ENCODE data around the gene ZNF613.
"Not testable (repeated sequence)": the region's sequence is repeated elsewhere in the genome, so short reads cannot be mapped to it uniquely, and the experiment has no call there.

The ZNF613 gene

DNA sequence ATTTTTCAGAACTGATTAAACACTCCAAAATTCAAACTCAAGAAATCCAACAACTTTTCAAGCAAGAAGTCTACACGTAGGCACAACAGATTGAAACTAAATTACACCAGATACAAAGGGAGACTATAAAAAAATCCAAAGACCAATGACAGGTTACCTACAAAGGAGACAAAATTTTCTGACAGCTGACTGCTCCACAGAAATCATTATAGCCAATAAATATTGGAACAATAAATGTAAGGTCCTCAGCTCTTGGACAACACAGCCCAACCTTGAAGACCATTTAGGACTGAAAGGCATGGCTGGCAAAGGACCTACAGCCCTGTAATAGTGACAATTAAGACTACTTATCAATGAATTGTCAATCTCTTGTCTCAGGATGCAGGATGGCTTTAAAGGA lies 43.4 kb downstream of the ZNF613 start:
- no peak overlapping the region for H3K4me3 Mint-ChIP-seq
- H3K9me3 Mint-ChIP-seq (ENCODE audit: low read depth): peaks cover 19% of the 10 kb centered on the region
- no peaks in the 10 kb centered on the region for H3K27me3 Mint-ChIP-seq
- H3K27ac Mint-ChIP-seq: no peak overlapping the region
- H3K36me3 Mint-ChIP-seq: peaks cover 68% of the 10 kb centered on the region
- H3K4me1 Mint-ChIP-seq (ENCODE audit: low read depth): no peaks in the 10 kb centered on the region

DNA sequence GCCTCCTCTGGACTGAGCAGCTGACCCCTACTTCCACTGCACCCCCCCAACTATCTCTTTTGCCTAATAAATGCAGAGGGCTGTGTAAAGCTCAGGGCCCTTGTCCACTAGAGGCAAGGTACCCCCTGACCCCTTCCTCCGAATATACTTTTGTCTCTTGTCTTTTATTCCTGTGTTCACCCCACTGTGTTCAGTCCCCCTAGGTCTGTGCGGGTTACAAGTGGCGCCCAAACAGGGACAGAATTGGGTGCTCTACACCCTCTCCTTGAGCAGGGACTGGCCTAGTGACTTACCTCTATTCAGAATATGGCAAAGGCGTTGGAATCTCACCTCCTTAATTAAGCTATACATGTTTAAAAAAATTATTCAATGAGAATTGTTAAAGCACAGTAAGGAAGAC lies 44.4 kb downstream of the ZNF613 start:
- Mint-ChIP-seq H3K27ac (no peak overlapping the region), H3K36me3 (peaks cover 70% of the 10 kb centered on the region), H3K27me3 (no peaks in the 10 kb centered on the region), H3K9me3 (ENCODE audit: low read depth) (peaks cover 19% of the 10 kb centered on the region), H3K4me1 (ENCODE audit: low read depth) (no peaks in the 10 kb centered on the region), H3K4me3 (no peak overlapping the region)

DNA sequence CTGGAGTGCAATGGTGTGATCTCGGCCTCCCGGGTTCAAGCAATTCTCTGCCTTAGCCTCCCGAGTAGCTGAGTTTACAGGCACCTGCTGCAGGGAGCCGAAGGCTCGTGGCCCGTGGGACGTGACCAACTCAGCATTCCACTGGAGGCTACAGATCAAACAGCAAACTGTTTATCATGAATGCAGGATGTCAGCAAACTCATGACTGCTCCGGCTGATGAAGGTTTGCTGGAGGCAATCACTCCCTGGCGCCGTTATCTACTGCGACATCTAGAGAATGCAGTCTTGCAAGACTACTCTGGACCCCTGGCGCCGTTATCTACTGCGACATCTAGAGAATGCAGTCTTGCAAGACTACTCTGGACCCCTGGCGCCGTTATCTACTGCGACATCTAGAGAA lies 48.5 kb downstream of the ZNF613 start:
- Mint-ChIP-seq H3K9me3 (ENCODE audit: low read depth) (peaks cover 32% of the 10 kb centered on the region), H3K36me3 (peaks cover 74% of the 10 kb centered on the region)
- not testable (repeated sequence) for H3K27ac Mint-ChIP-seq; H3K27me3 Mint-ChIP-seq; H3K4me3 Mint-ChIP-seq; H3K4me1 Mint-ChIP-seq (ENCODE audit: low read depth)

DNA sequence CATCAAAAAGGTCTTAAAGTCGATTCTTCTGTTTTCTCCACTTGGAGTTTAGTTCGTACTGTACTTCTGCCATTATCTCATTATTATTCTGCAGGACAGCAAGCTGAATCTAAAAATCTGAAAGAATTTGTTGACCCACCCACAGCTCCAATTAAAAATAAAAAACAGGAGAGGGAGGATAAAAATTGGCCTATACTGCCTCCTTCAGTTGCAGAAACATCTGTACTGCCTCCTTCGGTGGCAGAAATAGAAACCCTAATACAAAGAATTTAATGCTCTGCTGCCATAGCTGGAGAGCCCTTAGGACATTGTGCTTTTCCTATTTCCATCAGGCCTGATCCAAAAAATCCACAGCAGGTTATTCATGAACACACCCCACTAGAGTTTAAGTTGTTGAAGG lies 49.6 kb downstream of the ZNF613 start:
- Mint-ChIP-seq H3K36me3 (peaks cover 73% of the 10 kb centered on the region), H3K27me3 (no peaks in the 10 kb centered on the region), H3K27ac (no peak overlapping the region), H3K4me1 (ENCODE audit: low read depth) (no peaks in the 10 kb centered on the region), H3K4me3 (no peak overlapping the region), H3K9me3 (ENCODE audit: low read depth) (peaks cover 37% of the 10 kb centered on the region)

DNA sequence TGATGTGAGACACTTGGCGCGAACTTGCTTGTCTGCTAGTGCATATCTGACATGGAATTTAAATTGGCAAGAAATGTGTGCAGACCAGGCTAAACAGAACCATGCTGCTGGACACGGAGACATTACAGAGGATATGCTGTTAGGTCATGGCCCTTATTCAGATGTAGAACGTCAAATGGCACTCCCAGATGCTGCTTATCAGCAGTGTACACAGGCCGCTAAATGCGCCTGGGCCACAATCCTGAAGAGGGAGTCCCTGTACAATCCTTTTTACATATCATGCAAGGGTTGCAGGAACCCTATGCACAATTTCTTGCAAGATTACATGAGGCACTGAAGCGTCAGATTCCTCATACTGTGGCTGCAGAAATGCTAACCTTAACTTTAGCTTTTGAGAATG lies 50.1 kb downstream of the ZNF613 start:
- no peaks in the 10 kb centered on the region for H3K4me1 Mint-ChIP-seq (ENCODE audit: low read depth)
- H3K36me3 Mint-ChIP-seq: peaks cover 72% of the 10 kb centered on the region
- H3K27me3 Mint-ChIP-seq: no peaks in the 10 kb centered on the region
- peaks cover 37% of the 10 kb centered on the region for H3K9me3 Mint-ChIP-seq (ENCODE audit: low read depth)
- H3K4me3 Mint-ChIP-seq: no peak overlapping the region
- no peak overlapping the region for H3K27ac Mint-ChIP-seq

DNA sequence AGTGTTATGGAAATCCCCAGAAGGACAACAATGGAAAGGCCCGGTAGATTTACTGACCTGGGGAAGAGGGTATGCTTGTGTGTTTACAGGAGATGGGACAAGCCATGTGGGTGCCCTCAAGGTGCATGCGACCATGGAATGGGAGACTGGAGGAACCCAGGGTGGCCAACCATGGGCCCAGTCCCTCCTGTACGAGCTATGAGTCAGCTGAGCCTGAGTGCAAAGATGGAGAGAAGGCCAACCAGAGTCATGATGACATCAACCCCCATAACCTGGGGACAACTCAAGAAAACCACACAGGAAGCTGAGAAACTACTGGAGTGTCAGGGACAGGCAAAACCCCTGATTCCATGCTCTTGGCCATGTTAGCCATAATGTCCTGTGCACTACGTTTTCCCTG lies 51.6 kb downstream of the ZNF613 start:
- H3K4me1 Mint-ChIP-seq (ENCODE audit: low read depth): no peaks in the 10 kb centered on the region
- H3K27me3 Mint-ChIP-seq: no peaks in the 10 kb centered on the region
- no peak overlapping the region for H3K4me3 Mint-ChIP-seq
- H3K27ac Mint-ChIP-seq: no peak overlapping the region
- H3K36me3 Mint-ChIP-seq: peaks cover 73% of the 10 kb centered on the region
- peaks cover 41% of the 10 kb centered on the region for H3K9me3 Mint-ChIP-seq (ENCODE audit: low read depth)

DNA sequence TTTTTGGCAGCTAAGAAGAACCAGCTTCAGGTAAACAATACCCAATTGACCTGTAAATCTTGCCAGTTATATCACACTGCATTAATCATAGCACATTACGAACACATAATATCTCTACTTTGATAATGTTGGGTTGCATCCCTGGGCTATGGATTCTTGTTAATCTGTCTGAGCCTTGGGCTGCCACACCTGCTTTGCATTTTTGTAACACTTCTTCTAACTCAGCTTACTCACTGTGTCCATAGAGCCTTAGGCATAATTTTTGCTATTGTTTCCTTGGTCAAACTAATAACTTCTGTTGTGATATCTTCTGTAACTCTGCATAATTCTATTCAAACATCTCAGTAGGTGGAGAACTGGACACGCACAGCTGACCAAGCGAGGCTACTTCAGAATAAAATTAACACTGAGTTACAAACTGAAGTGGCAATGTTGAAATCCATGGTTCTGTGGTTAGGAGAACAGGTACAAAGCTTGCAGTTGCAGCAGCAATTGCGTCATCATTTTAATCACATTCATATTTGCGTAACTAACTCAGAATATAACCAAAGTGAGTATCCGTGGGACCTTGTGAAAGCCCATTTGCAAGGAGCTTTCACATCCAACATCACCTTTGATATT lies 53.0 kb downstream of the ZNF613 start:
- Mint-ChIP-seq H3K36me3 (peaks cover 69% of the 10 kb centered on the region), H3K9me3 (ENCODE audit: low read depth) (peaks cover 33% of the 10 kb centered on the region), H3K27ac (no peak overlapping the region), H3K4me1 (ENCODE audit: low read depth) (peaks cover 2% of the 10 kb centered on the region), H3K27me3 (no peaks in the 10 kb centered on the region), H3K4me3 (no peak overlapping the region)

DNA sequence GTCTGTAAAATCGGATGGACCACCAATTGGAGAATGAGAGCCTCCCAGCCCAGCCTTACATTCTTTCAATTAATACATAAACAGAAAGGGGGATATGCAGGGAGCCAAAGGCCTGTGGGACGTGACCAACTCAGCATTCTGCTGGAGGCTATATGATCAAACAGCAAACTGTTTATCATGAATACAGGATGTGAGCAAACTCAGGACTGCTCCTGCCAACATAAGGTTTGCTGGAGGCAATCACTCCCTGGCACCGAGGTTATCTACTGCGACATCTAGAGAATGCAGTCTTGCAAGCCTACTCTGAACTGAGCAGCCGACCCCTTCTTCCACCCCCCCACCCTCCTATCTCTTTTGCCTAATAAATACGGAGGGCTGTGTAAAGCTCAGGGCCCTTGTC lies 53.7 kb downstream of the ZNF613 start:
- H3K27me3 Mint-ChIP-seq; H3K4me3 Mint-ChIP-seq; H3K27ac Mint-ChIP-seq; H3K4me1 Mint-ChIP-seq (ENCODE audit: low read depth): not testable (repeated sequence)
- H3K36me3 Mint-ChIP-seq: peaks cover 71% of the 10 kb centered on the region
- peaks cover 33% of the 10 kb centered on the region for H3K9me3 Mint-ChIP-seq (ENCODE audit: low read depth)

DNA sequence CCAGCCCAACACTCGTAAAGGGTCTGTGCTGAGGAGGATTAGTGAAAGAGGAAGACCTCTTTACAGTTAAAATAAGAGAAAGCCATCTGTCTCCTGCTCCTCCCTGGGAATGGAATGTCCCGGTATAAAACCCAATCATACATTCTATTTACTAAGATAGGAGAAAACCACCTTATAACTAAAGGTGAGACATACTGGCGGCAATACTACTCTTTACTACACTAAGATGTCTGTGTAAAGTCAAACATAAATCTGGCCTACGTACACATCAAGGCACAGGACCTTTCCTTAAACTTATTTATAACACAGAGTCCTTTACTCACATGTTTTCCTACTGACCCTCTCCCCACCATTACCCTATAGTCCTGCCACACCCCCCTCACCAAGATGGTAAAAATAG lies 56.1 kb downstream of the ZNF613 start:
- Mint-ChIP-seq H3K27ac (no peak overlapping the region), H3K4me1 (ENCODE audit: low read depth) (peaks cover 15% of the 10 kb centered on the region), H3K9me3 (ENCODE audit: low read depth) (peaks cover 28% of the 10 kb centered on the region)

DNA sequence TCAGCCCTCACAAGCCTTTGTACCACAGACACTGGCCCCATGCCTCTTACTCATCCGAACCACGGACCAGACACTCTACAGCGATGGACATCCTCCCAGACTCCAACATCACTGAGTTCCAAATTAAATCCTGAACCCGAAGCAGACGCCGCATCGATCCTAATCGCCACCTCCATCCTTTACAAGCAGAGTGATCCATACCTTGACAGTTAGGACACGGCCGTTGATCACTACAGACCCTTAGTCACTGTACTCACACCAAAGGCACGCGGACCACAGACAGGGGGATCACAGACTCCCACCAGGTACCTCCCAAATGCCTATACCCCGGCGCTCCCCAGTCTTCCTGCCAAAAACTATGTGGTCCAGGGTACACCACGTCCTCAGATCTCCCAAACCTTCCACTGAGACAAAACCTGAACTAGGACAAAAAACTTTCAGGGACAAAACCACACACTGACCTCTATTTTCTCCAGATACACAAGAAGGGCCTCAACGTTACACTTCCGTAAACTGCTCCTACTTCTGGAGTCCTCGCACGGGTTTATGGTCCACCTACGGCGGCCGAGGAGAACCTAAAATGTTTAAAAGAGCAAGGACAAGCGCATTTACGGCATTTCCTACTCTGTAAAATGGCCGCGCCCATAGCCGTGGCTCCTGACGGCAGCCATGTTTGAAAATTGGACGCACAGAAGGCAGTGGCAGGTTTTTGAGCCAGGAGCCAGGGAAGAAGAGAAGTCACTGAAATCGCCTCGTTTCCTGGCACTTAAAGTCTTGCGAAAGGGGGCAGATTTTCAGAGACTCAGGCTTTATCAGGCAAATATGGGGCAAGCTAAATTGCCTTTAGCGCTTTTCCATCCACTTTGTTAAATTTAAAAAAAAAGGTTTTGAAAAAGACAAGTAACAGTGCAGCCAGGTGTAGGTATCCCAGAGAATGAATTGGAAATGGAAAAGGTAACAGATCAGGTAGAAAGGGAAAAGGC lies 59.3 kb downstream of the ZNF613 start, which contains the start of gene ZNF350:
Gene ZNF350 (minus strand): TSS at position 532 of the 983 bp plus-strand sequence. CDS start 12,480 bp downstream, outside the sequence.
- Mint-ChIP-seq H3K27me3 (no peaks in the 10 kb centered on the region), H3K36me3 (peaks cover 45% of the 10 kb centered on the region), H3K4me1 (ENCODE audit: low read depth) (peaks cover 15% of the 10 kb centered on the region), H3K27ac (peak within 1 kb of the TSS; percentile 99), H3K4me3 (peak within 1 kb of the TSS; percentile 100), H3K9me3 (ENCODE audit: low read depth) (peaks cover 23% of the 10 kb centered on the region)

More for the DNA sequence above, 56.1 kb downstream of the ZNF613 start:
- H3K4me3 Mint-ChIP-seq: no peak overlapping the region
- no peaks in the 10 kb centered on the region for H3K27me3 Mint-ChIP-seq
- peaks cover 63% of the 10 kb centered on the region for H3K36me3 Mint-ChIP-seq

DNA sequence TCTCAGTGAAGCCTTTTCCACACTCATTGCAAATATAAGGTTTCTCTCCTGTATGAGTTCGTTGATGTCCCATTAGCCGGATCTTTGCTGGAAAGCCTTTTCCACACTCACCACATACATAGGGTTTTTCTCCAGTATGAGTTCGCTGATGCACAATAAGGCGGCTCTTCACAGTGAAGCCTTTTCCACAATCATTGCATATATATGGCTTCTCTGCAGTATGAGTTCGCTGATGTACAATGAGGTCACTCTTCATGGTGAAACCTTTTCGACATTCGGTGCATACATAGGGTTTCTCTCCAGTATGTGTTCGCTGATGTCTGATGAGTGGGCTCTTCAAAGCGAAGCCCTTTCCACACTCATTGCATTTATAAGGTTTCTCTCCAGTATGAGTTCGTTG lies 66.2 kb downstream of the ZNF613 start:
- Mint-ChIP-seq H3K4me3 (no peak overlapping the region), H3K9me3 (ENCODE audit: low read depth) (peaks cover 40% of the 10 kb centered on the region), H3K36me3 (peaks cover 59% of the 10 kb centered on the region), H3K4me1 (ENCODE audit: low read depth) (no peaks in the 10 kb centered on the region), H3K27ac (no peak overlapping the region), H3K27me3 (no peaks in the 10 kb centered on the region)

DNA sequence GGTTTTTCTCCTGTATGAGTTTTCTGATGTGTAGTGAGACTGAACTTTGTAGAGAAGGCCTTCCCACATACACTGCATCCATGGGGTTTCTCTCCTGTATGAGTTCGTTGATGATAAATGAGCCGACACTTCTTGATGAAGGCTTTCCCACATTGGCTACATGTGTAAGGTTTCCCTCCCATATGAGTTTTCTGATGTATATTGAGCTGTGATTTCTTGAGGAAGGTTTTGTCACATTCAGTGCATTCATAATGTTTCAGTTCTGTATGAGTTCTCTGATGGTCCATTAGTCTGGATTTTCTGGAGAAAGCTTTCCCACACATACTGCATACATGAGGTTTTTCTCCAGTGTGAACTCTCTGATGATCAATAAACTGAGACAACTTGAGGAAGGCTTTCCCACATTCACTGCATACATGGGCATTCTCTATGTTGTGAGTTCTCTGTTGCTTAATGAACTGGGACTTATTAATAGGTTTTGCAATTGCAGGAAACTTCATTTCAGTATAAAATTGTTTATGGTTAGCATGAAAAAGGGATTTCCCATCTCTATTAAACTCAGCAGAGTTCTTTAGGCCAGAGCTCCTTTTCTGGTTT lies 66.9 kb downstream of the ZNF613 start:
- H3K4me1 Mint-ChIP-seq (ENCODE audit: low read depth): no peaks in the 10 kb centered on the region
- peaks cover 61% of the 10 kb centered on the region for H3K36me3 Mint-ChIP-seq
- no peaks in the 10 kb centered on the region for H3K27me3 Mint-ChIP-seq
- H3K27ac Mint-ChIP-seq: no peak overlapping the region
- H3K9me3 Mint-ChIP-seq (ENCODE audit: low read depth): peaks cover 39% of the 10 kb centered on the region
- H3K4me3 Mint-ChIP-seq: no peak overlapping the region

Measured in activated naive CD8-positive, alpha-beta T cell (primary cell).